Caco-2 (cell line): Measurements from ENCODE around the gene ISYNA1. TPM values are rescaled to one million over a fixed set of nuclear protein-coding genes. Genes with fewer than 3 reads are reported as not detected.

Experiments
- BruUV-seq: library from RNA; stranded (reverse); fragments of 400-500 nt; replicated peaks from 2 replicates; lab custom pipeline; 2021; lab: Mats Ljungman, UMichigan
- CTCF ChIA-PET: fragments of 300-600 bp; sonication (Branson Sonifier 250); formaldehyde crosslinking; loops from one replicate; lab custom pipeline; 2022; ENCODE audit warnings: antibody characterized with exemption; lab: Charles Lee
- POLR2A ChIA-PET: fragments of 300-600 bp; sonication (Branson Sonifier 250); formaldehyde crosslinking; loops from one replicate; lab custom pipeline; 2022; ENCODE audit warnings: antibody characterized with exemption; lab: Charles Lee
- DNase-seq, 2 experiments: peaks; one replicate each; pipeline versions ENCODE4 v3.0.0 to v3.0.0-alpha.2; 2020 to 2022
- H3K27me3 ChIP-seq: replicated peaks from 2 replicates; pipeline ENCODE4 v1.6.0; 2011; ENCODE audit warnings: low read length; ENCODE audit not compliant: control insufficient read depth, insufficient read depth
- H3K36me3 ChIP-seq: 2 replicates; pipeline ENCODE4 v1.5.1; 2011; ENCODE audit warnings: low read length; ENCODE audit not compliant: control insufficient read depth, insufficient read depth
- H3K4me1 ChIP-seq: fragments of 250-450 bp; sonication (Bioruptor Pico); 2 replicates; pipeline ENCODE4 v1.5.1; 2020; ENCODE audit warnings: mild to moderate bottlenecking
- H3K4me3 ChIP-seq: 2 replicates; pipeline ENCODE4 v1.5.1; 2011; ENCODE audit warnings: low read depth, mild to moderate bottlenecking, control low read depth, low read length
- H3K9me3 ChIP-seq: fragments of 250-450 bp; sonication (Bioruptor Pico); 2 replicates; pipeline ENCODE4 v1.5.1; 2020; ENCODE audit warnings: mild to moderate bottlenecking, moderate library complexity
- H3K27ac Mint-ChIP-seq: one replicate; pipeline ENCODE4 v1.8.0; 2022; ENCODE audit warnings: mixed read lengths; ENCODE audit not compliant: unreplicated experiment
- H3K27me3 Mint-ChIP-seq: one replicate; pipeline ENCODE4 v1.8.0; 2022; ENCODE audit warnings: mixed read lengths; ENCODE audit not compliant: insufficient read depth, unreplicated experiment
- H3K36me3 Mint-ChIP-seq: one replicate; pipeline ENCODE4 v1.8.0; 2022; ENCODE audit warnings: mild to moderate bottlenecking, mixed read lengths; ENCODE audit not compliant: insufficient read depth, unreplicated experiment
- H3K4me1 Mint-ChIP-seq: one replicate; pipeline ENCODE4 v1.8.0; 2022; ENCODE audit warnings: low read depth, mixed read lengths; ENCODE audit not compliant: unreplicated experiment
- H3K4me3 Mint-ChIP-seq: one replicate; pipeline ENCODE4 v1.8.0; 2022; ENCODE audit warnings: mild to moderate bottlenecking, moderate library complexity, mixed read lengths; ENCODE audit not compliant: unreplicated experiment
- H3K9me3 Mint-ChIP-seq: one replicate; pipeline ENCODE4 v1.8.0; 2022; ENCODE audit warnings: mixed read lengths; ENCODE audit not compliant: unreplicated experiment
- intact Hi-C: fragments of 100-400 bp; cut with micrococcal nuclease; formaldehyde crosslinking; loops from one replicate; pipeline ENCODE4 v1.10.0; 2022; ENCODE audit not compliant: unreplicated experiment
- total RNA-seq: library from RNA; stranded (reverse); gene quantifications from 2 replicates; pipeline ENCODE4 v1.2.3, GENCODE V29; 2022
- TF ChIP-seq, protein P1 (sequence below), 2 experiments: fragments of 200-600 bp in 1 of 2; IDR thresholded peaks; 1 replicate in 1 of 2; 2 replicates in 1 of 2; pipeline versions ENCODE4 v1.5.1 to v1.8.0; 2011 to 2022; ENCODE audit warnings: antibody characterized with exemption in 1 of 2, control low read depth in 1 of 2, inconsistent platforms in 1 of 2, low read depth in 1 of 2, low read length in 1 of 2, mild to moderate bottlenecking in 1 of 2, moderate library complexity in 1 of 2; ENCODE audit not compliant: insufficient read depth in 1 of 2, severe bottlenecking in 1 of 2, unreplicated experiment in 1 of 2

Gene ISYNA1
- total RNA-seq, 1 experiment from 2014 or later = 65.3 TPM

DNA sequence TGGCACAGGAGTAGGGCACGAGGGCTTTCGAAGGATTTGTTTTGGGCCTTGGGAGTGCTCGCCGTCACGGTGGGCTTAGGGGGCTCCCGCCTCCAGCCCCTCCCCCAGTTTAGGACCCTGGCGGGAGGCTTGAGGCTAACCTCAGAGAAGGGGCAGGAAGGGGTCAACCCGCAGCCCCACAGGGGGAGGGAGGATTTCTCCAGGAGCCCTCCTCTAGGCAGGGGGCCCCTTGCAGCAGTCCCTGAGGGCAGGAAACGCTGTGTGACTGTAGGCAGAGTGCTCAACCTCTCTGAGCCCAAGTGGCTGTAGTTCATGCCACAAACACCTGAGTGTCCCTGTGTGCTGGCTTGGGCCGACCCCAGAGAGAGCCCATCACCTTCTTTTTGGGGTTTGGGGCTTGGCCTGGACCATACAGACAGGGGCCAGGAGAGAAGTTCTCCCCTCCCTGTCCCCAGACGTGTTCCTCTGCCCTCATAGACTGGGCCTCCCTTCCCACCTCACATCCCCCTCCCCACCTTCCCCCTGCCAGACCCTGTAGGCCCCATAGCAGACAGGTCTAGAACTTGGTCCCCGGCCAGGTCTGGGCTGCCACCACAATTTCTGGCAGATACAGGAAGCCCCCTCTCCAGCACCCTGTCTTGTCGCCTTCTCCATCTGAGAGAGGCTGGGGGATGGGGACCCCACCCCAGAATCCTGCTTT lies 8.1 kb downstream of the ISYNA1 start:
- H3K4me3 Mint-ChIP-seq = no peak overlapping the region
- Histone ChIP-seq H3K4me3 (no peak overlapping the region), H3K36me3 (no peaks in the 10 kb centered on the region; the same call in 1 of the 2 replicates), H3K27me3 (no peaks in the 10 kb centered on the region), H3K4me1 (no peaks in the 10 kb centered on the region), H3K9me3 (no peaks in the 10 kb centered on the region)
- H3K27me3 Mint-ChIP-seq = no peaks in the 10 kb centered on the region
- TF ChIP-seq, protein P1, sequence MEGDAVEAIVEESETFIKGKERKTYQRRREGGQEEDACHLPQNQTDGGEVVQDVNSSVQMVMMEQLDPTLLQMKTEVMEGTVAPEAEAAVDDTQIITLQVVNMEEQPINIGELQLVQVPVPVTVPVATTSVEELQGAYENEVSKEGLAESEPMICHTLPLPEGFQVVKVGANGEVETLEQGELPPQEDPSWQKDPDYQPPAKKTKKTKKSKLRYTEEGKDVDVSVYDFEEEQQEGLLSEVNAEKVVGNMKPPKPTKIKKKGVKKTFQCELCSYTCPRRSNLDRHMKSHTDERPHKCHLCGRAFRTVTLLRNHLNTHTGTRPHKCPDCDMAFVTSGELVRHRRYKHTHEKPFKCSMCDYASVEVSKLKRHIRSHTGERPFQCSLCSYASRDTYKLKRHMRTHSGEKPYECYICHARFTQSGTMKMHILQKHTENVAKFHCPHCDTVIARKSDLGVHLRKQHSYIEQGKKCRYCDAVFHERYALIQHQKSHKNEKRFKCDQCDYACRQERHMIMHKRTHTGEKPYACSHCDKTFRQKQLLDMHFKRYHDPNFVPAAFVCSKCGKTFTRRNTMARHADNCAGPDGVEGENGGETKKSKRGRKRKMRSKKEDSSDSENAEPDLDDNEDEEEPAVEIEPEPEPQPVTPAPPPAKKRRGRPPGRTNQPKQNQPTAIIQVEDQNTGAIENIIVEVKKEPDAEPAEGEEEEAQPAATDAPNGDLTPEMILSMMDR (IDR thresholded peaks at IDR 0.05; ENCODE audit: insufficient read depth in 1 of 2, low read depth in 1 of 2, low read length in 1 of 2, severe bottlenecking in 1 of 2, unreplicated experiment in 1 of 2) = no peak
- ChIA-PET CTCF (no interaction called here), POLR2A (no interaction called here)
- intact Hi-C loops = no loop called here
- no peak overlapping the region for H3K27ac Mint-ChIP-seq
- no TSS peak for BruUV-seq
- H3K9me3 Mint-ChIP-seq = no peaks in the 10 kb centered on the region
- no peaks in the 10 kb centered on the region for H3K4me1 Mint-ChIP-seq
- H3K36me3 Mint-ChIP-seq = peaks cover 18% of the 10 kb centered on the region
- no peak for DNase-seq

DNA sequence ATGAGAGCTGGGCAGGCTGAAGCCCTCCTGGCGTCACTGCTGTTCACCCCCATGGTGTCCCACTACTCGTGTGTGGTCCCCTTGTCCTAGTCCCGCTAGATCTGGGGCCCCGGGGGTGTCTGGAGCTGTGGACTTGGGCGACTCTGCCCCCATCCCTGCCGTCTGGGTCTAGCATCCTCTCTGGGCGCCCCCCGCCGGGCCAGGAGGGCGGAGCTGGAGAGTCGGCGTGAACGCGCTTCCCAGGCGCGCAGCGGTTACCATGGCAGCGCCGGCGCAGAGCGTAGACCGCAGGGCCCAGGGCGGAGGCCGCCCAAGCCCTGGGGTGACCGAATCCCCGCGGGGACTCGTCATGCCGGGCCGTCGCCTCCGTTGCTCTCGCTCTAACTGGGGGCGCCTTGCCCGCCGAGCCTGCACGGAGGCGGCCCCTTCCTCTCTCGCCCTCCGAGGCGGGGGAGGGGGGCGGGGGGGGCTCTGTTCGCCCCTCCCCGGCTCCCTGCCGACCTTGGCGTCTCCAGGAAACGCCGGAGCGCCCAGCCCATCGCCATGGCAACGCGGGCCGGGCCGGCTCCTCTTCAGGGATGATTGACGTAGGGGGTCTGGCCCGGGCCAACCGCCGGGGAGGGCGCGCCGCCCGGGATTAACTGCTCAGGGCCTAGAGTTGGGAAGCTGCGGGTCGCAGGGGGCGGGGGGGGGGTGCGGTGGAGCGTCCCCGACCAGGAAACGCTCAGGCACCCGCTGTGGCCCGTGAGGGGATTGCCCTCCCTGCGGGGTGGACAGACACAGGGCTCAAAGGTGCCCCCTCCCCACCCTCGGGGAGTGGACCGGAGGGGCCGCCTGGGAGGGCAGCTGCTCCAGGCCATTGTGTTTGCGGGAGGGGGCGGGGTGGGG lies 8.9 kb downstream of the ISYNA1 start:
- H3K4me1 ChIP-seq = peaks cover 2% of the 10 kb centered on the region; the same call in 1 of the 2 replicates
- ChIA-PET POLR2A (no interaction called here), CTCF (no interaction called here)
- Mint-ChIP-seq H3K27me3 (no peaks in the 10 kb centered on the region), H3K4me3 (no peak overlapping the region), H3K4me1 (no peaks in the 10 kb centered on the region), H3K27ac (no peak overlapping the region), H3K9me3 (no peaks in the 10 kb centered on the region), H3K36me3 (peaks cover 9% of the 10 kb centered on the region)
- H3K27me3 ChIP-seq = no peaks in the 10 kb centered on the region
- no peaks in the 10 kb centered on the region for H3K9me3 ChIP-seq
- no peaks in the 10 kb centered on the region for H3K36me3 ChIP-seq
- TF ChIP-seq, protein P1 (IDR thresholded peaks at IDR 0.05; ENCODE audit: insufficient read depth in 1 of 2, low read depth in 1 of 2, low read length in 1 of 2, severe bottlenecking in 1 of 2, unreplicated experiment in 1 of 2) = no peak
- DNase-seq = no peak
- BruUV-seq = no TSS peak
- intact Hi-C loops = no loop called here
- H3K4me3 ChIP-seq = no peak overlapping the region

DNA sequence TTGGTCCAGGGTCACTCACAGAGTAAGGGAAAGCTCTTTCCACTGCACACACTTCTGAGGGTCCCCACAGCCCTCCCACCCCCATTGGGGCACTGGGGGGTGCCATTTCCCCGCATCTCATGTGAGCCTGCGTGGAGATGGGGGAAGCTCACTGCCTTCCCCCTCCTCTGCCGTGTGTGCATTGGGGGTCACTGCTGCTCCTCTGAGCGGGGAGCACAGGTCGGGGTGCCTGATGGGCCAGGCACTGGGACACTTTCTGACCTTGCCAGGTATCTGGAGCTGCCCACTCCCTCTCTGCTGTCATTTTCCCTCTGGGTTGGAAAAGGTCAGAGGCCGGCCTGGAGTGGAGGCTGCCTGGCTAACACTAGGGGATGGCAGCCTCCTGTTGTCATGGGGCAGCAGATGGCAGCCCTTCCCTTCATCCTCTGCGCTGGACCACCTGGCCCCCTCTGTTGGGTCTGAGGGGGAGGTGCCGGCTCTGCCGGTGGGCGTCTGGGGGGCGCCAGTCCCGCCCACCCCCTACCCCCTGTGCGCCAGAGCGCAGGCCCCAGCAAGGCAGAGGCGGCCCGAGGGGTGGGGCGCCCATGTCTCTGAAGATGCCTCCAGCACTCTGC lies 9.7 kb downstream of the ISYNA1 start:
- Mint-ChIP-seq H3K4me3 (no peak overlapping the region), H3K27me3 (no peaks in the 10 kb centered on the region), H3K4me1 (peaks cover 2% of the 10 kb centered on the region), H3K36me3 (peaks cover 7% of the 10 kb centered on the region), H3K27ac (no peak overlapping the region), H3K9me3 (no peaks in the 10 kb centered on the region)
- POLR2A ChIA-PET = no interaction called here
- H3K4me3 ChIP-seq = no peak overlapping the region
- no TSS peak for BruUV-seq
- H3K4me1 ChIP-seq = peaks cover 8% of the 10 kb centered on the region; the same call in 1 of the 2 replicates
- no peaks in the 10 kb centered on the region for H3K36me3 ChIP-seq
- no peaks in the 10 kb centered on the region for H3K27me3 ChIP-seq
- intact Hi-C loops = no loop called here
- CTCF ChIA-PET = no interaction called here
- TF ChIP-seq, protein P1 (IDR thresholded peaks at IDR 0.05; ENCODE audit: insufficient read depth in 1 of 2, low read depth in 1 of 2, low read length in 1 of 2, severe bottlenecking in 1 of 2, unreplicated experiment in 1 of 2) = no peak
- no peak for DNase-seq
- H3K9me3 ChIP-seq = no peaks in the 10 kb centered on the region
